CD1c-positive myeloid dendritic cell (primary cell): Measurements from ENCODE around the gene DOK5.
"Not testable (repeated sequence)": the region's sequence is repeated elsewhere in the genome, so short reads cannot be mapped to it uniquely, and the experiment has no call there.

Source experiments
- DNase-seq: peaks from one replicate; pipeline ENCODE4 v3.0.0-alpha.2; 2016; ENCODE audit errors: extremely low spot score

The DOK5 gene

DNA sequence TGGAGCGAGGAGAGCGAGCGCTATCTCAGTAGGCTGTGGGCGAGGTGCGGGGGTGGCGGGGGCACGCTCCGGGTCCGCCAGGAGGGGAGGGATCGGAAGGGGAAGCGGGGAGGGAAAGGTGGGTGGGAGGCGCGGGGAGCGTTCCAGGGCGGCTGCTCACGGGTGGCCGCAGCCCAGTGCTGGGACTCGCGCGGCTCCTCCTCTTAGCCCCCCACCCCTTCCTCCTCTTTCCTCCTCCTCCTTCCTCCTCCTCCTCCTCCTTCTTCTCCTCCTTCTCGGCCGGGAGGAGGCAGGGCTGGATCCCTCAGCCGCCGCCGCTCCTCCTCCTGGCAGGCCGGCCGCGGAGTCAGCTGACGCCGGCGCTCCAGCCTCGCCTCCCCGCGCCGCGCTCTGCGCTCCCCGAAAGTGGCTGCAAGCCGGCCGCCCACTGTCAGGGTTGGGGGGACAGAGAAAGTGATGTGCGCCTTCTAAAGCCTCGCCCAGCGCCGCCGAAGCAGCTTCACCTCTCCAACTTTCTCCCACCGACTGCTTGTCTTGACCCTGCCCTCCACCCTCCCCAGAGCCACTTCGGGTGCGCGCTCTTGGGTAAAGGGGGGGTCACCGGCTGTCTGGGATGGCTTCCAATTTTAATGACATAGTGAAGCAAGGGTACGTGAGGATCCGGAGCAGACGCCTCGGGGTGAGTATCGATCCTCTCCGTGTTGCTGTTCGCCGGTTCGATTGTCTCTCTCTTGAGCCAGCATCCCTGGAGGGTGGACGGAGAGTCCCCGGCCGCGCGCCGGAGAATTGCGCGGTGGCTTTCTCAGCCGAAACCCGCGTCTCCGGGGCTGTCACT lies at the start of gene DOK5:
DOK5 (plus strand) TSS at position 260 of the 835 bp plus-strand sequence; CDS start at position 614, 354 bp downstream.
- DNase-seq = no peak

DNA sequence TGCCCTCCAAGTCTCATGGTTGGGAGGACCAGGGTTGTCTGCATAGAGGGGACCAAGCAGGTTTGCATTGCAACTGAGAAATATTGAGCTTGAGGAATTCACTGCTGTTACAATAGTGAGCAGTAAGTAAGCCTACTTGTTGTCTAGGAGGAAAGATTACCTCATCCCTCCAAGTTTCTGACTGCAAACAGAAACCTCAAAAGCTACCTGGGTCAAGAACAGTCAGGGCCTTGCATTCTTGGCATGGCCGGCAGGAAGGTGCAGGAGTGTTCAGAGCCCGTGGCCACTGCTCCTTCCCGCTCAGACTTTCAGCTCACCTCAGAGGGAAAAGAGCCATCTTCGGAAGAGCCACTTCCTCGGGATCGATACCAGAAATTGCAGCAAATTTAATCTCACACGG lies 46.0 kb upstream of the DOK5 start:
- no peak for DNase-seq

DNA sequence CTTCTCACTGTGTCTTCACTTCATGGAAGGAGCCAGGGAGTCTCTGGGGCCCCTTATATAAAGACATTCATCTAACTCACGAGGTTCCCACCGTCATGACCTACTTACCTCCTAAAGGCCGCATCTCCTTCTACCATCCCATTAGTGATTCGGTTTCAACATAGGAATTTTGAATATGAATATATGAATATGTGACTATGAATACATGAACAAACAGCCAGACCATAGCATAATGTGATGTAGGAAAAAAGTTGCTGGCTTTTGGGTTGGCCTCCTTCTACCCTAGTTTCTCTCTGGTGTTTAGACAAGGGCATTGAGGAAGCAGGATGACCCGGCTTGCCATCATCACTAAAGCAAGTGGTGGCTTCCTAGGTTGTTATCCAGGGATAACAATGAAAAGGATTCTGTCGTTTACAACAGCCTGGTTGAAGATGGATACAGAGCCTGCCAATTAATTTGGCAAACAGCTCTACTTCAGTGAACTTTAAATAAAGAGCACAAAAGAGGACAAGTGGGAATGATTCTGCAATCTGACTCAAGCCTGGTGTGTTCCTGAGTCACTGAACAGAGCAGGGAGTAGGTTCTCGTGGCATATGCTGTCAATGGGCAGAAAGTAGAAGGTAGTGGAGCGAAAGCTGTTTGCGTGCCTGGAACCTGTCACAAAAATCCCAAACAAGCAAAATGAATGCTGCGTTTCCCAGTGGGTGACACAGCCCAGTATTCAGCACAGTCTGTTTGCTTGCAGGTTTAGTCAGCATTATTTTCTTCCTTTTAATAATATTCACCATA lies 44.0 kb upstream of the DOK5 start:
- DNase-seq = no peak

DNA sequence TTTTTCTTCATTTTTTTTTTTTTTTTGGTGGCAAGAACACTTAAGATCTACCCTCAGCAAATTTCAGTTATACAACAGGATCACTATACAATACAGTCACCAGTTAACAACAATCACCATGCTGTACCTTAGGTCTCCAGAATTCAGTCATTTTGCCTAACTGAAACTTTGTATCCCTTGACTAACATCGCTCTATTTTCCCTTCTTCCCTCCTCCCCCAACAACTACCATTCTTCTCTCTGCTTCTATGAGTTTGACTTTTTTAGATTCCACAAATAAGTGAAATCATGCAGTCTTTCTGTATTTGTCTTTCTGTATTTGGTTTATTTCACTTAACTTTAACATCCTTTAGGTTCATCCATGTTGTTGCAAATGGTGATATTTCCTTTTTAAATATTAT lies 42.4 kb upstream of the DOK5 start:
- DNase-seq = no peak

DNA sequence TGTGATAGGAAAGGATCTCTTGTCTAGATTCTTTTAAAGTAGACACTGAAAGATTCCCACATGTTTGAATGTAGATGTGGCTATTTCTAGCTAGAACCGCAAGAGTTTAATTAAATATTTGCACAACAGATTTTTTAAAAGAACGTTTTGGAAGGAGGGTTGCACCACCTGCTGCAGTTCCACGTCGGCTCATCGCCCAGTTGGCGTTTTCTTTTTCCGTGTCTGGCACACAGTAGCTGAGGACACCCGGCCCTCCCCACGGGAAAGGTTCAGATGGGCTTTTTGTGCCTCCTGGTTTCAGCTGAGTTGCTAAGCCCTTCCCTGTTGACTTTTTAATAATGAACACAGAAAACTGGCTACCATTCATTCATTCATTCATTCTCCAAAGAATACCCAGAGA lies 41.8 kb upstream of the DOK5 start:
- no peak for DNase-seq

DNA sequence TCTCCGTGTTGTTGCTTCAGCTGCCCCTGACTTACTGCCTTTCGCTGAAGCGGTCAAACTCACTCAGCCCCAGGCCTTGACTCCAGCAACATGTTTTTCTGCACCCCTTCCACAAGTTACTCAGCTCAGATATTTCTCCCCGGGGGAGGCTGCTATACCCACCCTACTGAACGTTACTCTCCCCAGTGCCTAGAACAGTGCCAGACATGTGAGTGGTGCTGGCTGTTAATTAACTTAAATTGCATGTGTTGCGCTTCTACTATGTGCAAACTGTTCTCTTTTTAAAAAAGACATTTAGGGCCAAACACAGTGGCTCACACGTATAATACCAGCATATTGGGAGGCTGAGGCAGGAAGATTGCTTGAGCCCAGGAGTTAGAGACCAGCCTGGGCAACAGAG lies 41.2 kb upstream of the DOK5 start:
- no peak for DNase-seq

DNA sequence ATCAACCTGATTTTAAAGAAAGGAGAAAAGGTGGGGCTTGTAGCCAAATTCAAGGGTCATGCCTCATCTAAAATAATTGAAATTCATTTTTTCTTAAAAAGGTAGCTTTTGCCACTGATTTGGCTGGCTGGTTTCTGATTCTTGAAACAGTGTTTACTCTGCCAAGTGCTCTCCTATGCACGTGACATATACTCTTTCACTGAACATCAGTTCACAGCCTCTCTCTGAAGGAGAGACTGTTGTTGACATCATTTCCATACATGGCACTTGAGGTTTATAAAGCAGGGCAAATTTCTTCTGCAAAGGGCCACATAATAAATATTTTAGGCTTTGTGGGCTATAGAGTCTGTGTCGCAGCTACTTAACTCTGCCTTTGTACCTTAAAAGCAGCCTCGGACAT lies 40.4 kb upstream of the DOK5 start:
- no peak for DNase-seq

DNA sequence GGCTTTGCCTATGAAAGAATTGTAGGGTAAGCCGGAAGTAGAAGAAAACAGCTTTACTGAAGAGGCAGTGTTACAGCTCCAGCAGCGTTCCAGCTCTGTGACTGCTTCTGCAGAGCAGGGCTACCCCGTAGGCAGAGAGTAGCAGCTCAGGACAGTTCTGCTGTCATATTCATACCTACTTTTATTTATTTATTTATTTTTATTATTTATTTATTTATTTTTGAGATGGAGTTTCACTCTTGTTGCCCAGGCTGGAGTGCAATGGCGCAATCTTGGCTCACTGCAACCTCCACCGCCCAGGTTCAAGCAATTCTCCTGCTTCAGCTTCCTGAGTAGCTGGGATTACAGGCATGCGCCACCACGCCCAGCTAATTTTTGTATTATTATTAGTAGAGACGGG lies 39.0 kb upstream of the DOK5 start:
- not testable (repeated sequence) for DNase-seq

DNA sequence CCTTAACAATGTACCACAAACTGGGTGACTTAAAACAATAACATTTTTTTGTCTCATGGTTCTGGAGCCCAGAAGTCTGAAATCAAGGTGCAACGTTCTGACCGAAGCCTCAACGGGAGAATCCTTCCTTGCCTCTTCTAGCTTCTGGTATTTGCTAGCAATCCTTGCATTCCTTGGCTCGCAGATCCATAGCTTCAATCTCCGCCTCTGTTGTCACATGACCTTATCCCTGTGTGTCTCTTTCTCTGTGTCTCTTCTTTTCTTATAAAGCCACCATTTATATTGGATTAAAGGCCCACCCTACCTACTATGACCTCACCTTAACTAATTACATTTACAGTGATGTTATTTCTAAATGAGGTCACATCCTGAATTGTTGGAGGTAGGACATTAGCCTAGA lies 37.2 kb upstream of the DOK5 start:
- DNase-seq = no peak

DNA sequence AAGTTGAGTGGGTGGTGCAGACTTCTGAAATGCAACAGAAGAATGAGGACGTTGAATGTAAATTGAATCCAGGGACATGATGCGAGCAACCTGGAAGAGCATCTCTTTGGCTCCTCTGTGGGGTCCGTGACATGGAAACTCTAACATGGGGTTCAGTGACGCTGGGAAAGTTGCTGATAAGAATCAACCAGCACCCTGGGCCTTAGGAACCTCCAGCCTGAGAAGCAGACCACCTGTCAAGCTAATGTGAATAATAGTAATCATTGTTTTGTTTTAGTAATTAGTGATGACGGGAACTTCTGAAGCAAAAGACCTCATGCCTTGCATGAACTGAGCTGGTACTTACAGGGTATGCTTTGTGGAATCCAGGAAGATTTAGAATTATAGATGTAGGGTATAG lies 25.2 kb upstream of the DOK5 start:
- no peak for DNase-seq

DNA sequence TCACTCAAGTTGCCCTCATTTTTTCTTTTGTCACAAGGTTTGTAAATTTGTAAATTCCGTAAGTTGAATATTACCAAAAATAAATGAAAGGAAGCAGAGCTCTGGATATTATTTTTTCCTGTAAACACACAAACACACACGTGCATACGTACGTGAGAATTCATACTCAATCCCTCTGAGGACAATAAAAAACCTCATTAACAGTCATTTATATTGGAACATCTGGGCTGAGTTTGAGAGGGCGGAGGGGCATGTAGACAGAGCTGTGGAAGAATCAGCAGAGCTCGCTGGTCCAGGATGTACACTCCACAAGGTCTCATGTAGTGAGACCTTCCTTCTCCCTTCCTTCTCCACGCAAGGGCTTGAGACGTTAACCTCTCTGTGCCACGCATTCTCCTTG lies 24.2 kb upstream of the DOK5 start:
- no peak for DNase-seq

DNA sequence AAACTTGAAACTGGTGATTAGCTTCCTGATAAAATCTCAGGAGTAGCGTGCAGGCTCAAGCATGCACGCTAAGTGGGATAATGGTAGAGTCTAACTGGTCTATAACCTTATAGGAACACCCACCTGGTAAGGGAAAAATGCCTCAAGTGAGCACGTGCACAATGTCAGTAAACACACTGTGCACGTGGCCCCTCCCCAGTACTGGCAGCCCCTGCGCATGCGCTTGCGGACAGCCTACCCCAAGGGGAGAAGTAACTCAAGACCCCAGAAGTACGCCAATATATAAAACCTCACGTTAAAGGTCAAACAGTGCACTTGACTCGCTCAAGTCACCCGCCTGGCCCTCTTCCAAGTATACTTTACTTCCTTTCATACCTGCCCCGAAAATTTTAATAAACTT lies 23.1 kb upstream of the DOK5 start:
- DNase-seq = no peak

DNA sequence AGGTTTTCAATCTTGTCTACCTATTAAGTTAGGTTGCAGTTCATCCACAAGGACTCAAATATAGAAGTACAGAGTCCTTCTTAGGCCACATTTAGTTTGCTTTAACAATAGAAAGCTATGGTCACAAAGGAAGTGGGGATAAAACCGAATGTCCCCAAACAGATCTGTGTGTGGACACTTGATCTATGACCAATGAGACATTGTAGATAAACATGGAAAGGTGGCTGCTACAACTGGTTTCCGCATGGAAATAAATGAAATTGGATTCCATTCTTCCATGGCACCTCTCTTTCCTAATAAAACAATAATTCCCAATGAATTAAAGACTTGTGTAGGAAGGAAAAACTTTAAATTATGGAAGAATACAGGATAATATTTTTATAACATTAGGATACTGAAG lies 20.4 kb upstream of the DOK5 start:
- DNase-seq = no peak

DNA sequence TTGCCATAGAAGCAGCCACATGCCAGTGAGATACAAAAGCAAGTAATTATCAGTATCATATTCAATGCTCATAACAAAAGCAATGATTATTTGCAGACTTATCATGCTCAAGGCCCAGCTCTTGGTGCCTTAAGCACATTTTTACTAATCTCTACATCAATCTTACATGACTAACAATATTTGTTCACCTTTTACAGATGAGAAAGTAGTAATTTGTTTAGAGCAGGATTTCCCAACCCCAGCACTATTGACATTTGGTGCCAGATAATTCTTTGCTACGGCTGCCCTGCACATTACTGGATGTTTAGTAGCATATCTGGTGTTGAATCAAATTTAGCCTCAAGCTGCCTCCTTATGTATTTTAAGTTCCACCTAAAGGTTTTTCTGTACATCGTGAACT lies 19.0 kb upstream of the DOK5 start:
- DNase-seq = no peak

DNA sequence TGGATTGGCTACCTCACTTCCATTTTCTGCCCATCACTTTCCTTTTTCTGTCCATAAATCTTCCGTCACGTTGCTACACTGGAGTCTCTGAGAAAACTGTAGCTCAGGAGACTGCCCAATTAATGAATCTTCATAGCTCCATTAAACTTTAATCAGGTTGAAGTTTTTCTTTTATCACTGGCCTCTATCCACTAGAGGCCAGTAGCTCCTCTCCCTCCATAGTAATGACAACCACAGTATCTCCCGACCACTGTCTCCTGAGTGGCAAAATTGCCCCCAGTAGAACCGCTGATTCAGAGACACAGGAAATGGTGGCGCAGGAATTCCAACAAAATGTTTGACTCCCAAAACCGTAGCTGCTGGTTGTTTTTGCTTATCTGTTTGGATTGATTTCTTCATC lies 18.4 kb upstream of the DOK5 start:
- no peak for DNase-seq

DNA sequence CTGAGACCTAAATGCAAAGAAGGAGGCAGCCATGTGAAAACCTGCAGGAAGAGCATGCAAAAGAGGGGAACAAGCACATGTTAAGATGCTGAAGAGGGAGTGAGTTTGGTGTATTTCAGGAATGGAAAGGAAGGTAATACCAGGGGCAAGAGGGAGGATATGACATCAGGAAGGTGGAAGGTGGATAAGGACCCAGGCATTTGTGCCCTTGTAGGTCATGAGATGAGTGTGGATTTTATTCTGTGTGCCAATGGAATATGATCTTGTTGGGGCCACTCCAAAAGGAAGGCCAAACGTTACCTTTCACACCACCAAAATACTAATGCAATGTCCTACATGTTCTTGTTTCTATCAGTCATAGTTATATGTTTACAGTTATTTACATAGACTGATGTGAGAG lies 17.2 kb upstream of the DOK5 start:
- no peak for DNase-seq

DNA sequence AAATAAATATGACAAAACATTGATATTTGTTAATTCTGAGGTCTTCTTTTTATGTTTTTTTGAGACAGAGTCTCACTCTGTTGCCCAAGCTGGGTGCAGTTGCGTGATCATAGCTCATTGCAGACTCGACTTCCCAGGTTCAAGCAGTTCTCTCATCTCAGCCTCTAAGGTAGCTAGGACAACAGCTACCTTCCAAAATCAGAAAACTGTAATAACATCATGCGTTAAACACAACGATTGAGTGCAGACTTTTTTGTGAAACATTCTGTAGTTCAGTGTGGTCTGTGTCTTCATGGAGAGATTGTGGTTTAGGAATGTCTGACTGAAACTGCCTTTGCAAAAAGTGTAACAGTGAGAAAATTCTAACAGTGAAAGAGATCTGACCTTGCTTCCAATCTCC lies 16.1 kb upstream of the DOK5 start:
- DNase-seq = no peak

DNA sequence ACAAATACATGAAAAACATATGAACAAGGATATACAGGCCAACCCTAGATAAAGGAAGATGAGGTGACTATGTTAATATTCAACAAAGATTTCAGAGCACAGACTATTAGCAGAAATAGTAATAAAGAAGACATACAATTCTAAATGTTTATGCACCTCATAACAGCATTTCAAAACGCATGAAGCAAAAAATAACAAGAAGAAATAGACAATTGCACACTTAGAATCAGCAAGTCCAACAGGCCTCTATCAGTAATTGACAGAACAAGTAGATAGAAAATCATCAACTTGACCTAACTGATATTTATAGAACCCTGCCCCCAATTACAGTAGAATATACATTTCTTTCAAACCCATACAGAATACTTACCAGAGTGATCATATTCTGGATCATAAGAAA lies 11.4 kb upstream of the DOK5 start:
- DNase-seq = no peak

DNA sequence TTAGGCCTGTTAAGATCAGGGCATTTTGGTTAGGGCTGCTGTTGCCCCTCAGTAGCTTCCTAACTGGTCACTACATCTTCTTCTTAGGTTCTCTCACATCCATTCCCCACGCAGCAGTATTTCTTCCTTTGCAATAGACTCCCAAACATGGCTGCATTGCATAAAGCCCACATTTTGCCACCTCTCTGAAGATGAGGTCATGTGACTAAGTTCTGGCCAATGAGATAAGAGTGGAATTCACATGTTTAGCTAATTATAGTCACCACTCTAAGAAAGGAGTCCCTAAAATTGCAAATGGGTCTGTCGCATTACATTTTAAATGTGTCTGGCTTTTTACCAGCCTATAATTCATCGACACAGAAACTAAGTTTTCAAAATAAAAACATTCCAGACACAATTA lies 9.3 kb upstream of the DOK5 start:
- no peak for DNase-seq

DNA sequence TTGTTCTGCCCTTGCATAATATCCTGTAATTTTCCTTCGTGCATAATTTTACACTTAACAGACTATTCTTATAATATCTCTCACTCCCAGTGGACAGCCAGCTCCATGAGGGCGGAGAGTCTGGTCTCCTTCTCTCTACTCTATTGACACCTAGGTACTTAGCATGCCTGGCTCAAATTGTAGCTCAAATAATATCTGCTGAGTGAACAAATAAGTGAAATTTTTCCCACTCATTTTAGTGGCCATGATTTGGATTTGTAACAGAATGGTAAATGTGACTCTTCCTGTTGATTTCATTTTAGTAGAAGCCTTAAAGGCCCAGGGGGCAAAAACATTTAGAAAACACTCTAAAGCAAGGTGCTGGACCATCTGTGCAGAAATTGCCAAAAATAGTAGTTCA lies 7.8 kb upstream of the DOK5 start:
- no peak for DNase-seq

DNA sequence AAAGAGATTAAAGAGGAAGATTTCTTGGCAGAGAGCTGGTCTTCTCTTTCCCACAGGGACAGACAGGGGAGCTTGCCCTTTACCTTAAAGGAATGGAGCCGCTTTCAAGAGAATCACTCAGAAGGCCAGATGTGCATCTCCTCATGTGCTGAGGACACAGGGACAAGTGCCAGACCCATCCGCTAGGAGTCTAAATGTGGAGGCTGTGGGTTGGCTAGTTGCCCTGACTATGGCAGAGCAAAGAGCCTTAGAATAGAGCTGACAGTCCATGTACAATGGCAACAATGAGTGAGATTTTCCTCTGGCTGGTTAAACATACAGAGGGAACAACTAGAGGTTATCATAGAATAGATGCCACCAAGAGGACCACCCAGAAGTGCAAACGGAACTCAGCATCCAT lies 7.3 kb upstream of the DOK5 start:
- DNase-seq = no peak

DNA sequence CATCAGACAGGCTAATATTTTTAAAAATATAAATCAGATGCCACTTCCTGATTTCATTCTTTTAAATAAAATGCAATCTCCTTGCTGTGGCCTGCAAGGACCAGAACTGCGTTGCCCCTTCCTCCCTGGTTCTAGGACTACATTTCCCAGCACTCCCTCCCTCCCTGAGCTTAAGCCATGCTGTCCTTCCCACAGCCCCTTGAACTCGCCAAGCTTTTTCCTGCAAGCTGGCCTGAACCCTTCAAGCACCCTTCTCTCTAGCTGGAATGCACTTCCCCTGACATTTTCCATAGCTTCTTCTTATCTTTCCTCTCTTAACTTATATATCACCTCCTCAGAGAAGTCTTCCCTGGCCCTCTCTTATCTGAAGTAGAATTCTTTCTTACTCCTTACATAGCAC lies 6.1 kb upstream of the DOK5 start:
- no peak for DNase-seq

DNA sequence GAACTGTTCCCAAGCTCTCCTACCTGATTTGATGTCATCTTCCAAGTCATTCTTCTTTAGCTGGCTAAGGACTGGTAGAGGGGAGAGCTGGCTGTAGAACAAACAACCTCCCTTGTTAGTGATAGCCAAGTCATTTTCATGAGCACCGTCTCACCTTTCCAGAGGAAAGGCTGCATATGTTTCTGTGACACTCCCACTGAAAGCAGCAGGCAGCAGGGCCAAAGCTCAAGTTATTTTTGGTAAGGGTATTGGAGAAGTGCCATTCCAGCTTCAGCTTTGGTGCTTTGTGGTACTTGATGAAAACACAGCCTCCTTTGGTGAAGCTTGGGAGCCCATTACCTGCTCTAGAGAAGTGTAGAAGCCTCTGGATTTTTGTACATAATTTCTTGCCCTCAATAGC lies 5.4 kb upstream of the DOK5 start:
- DNase-seq = no peak
